Hepatocyte (in vitro differentiated cells): Measurements from ENCODE around the gene GAS6.

Experiments used
- EZH2phosphoT487 ChIP-seq: fragments of 200-600 bp; sonication (generic); IDR thresholded peaks from one replicate; pipeline ENCODE4 v1.6.1; 2018; ENCODE audit warnings: antibody characterized with exemption, mild to moderate bottlenecking, low read depth, moderate library complexity; ENCODE audit not compliant: unreplicated experiment, severe bottlenecking
- TF ChIP-seq, protein P1 (sequence below): fragments of 200-600 bp; sonication (generic); IDR thresholded peaks from 2 replicates; pipeline ENCODE4 v1.5.1; 2016; ENCODE audit warnings: antibody characterized with exemption, mild to moderate bottlenecking; ENCODE audit not compliant: poor library complexity

DNA sequence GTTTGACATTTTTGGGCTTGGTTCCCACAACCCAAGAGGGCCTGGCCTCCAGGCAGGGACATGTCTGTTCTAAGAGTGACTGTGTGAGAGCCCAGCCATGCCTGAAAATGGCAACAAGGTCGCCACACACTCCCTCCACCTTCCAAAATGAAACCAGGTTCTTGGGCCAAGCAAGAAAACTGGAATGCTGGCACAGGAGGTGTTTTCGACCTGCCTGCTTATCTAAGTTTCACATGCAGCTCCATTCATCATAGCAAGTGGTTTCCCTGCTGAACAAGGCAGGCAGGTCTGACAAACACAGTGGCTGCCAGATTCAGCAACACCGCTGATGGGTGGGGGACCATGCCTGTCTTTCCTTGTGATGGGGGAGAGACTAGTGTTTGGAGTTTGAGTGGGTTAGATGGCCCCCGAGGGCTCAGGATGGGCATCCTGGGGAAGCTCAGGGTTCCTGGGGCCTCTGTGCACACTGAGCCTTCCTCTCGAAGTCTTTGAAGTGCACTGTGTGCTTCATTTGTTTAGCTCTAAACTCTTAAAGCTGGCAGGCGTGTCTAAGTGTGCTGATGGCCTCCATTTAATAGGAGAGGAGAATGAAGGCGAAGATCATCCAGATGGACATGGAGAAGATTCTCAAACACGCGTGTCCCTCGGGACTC, 17.9 kb upstream of the GAS6 start:
- TF ChIP-seq, protein P1, sequence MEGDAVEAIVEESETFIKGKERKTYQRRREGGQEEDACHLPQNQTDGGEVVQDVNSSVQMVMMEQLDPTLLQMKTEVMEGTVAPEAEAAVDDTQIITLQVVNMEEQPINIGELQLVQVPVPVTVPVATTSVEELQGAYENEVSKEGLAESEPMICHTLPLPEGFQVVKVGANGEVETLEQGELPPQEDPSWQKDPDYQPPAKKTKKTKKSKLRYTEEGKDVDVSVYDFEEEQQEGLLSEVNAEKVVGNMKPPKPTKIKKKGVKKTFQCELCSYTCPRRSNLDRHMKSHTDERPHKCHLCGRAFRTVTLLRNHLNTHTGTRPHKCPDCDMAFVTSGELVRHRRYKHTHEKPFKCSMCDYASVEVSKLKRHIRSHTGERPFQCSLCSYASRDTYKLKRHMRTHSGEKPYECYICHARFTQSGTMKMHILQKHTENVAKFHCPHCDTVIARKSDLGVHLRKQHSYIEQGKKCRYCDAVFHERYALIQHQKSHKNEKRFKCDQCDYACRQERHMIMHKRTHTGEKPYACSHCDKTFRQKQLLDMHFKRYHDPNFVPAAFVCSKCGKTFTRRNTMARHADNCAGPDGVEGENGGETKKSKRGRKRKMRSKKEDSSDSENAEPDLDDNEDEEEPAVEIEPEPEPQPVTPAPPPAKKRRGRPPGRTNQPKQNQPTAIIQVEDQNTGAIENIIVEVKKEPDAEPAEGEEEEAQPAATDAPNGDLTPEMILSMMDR = no peak
- no peak for TF ChIP-seq EZH2phosphoT487
